Measurements from ENCODE around the gene FGD5. TPM values are rescaled to one million over a fixed set of nuclear protein-coding genes. Genes with fewer than 3 reads are reported as not detected.
"Not testable (repeated sequence)": the region's sequence is repeated elsewhere in the genome, so short reads cannot be mapped to it uniquely, and the experiment has no call there.

The FGD5 gene
- total and polyA plus RNA-seq, 8 donors = 25.4 to 49.4 (median 41.7) TPM

- peaks cover 0 to 28% of the 10 kb centered on the region in 2 donors for H3K36me3 ChIP-seq
- H3K27me3 ChIP-seq = no peaks in the 10 kb centered on the region
- no peaks in the 10 kb centered on the region for H3K4me1 ChIP-seq
- no peak for DNase-seq
- intact Hi-C loops (cut with DNase I) = no loop called here
- TF ChIP-seq, protein P1, sequence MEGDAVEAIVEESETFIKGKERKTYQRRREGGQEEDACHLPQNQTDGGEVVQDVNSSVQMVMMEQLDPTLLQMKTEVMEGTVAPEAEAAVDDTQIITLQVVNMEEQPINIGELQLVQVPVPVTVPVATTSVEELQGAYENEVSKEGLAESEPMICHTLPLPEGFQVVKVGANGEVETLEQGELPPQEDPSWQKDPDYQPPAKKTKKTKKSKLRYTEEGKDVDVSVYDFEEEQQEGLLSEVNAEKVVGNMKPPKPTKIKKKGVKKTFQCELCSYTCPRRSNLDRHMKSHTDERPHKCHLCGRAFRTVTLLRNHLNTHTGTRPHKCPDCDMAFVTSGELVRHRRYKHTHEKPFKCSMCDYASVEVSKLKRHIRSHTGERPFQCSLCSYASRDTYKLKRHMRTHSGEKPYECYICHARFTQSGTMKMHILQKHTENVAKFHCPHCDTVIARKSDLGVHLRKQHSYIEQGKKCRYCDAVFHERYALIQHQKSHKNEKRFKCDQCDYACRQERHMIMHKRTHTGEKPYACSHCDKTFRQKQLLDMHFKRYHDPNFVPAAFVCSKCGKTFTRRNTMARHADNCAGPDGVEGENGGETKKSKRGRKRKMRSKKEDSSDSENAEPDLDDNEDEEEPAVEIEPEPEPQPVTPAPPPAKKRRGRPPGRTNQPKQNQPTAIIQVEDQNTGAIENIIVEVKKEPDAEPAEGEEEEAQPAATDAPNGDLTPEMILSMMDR (IDR thresholded peaks at IDR 0.05) = no peak
- H3K4me3 ChIP-seq = no peak overlapping the region
- H3K9me3 ChIP-seq = no peaks in the 10 kb centered on the region
- no peak for ATAC-seq
- H3K27ac ChIP-seq = no peak overlapping the region
Measured at GRCh38 chr3:14899993-14900618, 81.3 kb downstream of the FGD5 start.

GRCh38 chr3:14900881-14901873 is 82.4 kb downstream of the FGD5 start:
- intact Hi-C loops (cut with DNase I) = no loop called here
- Histone ChIP-seq H3K27me3 (no peaks in the 10 kb centered on the region), H3K36me3 (peaks cover 0 to 28% of the 10 kb centered on the region in 2 donors), H3K9me3 (no peaks in the 10 kb centered on the region), H3K4me1 (no peaks in the 10 kb centered on the region), H3K27ac (no peak overlapping the region), H3K4me3 (no peak overlapping the region)
- no peak for DNase-seq
- no peak for ATAC-seq
- TF ChIP-seq, protein P1 (IDR thresholded peaks at IDR 0.05) = no peak

- Histone ChIP-seq H3K9me3 (no peaks in the 10 kb centered on the region), H3K4me1 (no peaks in the 10 kb centered on the region), H3K27me3 (no peaks in the 10 kb centered on the region), H3K4me3 (no peak overlapping the region), H3K27ac (no peak overlapping the region), H3K36me3 (peaks cover 0 to 24% of the 10 kb centered on the region in 2 donors)
- TF ChIP-seq, protein P1 (IDR thresholded peaks at IDR 0.05) = no peak
- intact Hi-C loops (cut with DNase I) = no loop called here
- DNase-seq = peak in 2 of 4 donors; percentile 89 to 95
- peak; percentile 85 for ATAC-seq
Measured at GRCh38 chr3:14902719-14903118, 84.0 kb downstream of the FGD5 start.

GRCh38 chr3:14903501-14903900 is 84.7 kb downstream of the FGD5 start:
- H3K27me3 ChIP-seq; DNase-seq; H3K9me3 ChIP-seq; intact Hi-C loops (cut with DNase I); H3K27ac ChIP-seq; H3K4me1 ChIP-seq; ATAC-seq; H3K4me3 ChIP-seq: not testable (repeated sequence)
- peaks cover 0 to 16% of the 10 kb centered on the region in 2 donors for H3K36me3 ChIP-seq

DNA sequence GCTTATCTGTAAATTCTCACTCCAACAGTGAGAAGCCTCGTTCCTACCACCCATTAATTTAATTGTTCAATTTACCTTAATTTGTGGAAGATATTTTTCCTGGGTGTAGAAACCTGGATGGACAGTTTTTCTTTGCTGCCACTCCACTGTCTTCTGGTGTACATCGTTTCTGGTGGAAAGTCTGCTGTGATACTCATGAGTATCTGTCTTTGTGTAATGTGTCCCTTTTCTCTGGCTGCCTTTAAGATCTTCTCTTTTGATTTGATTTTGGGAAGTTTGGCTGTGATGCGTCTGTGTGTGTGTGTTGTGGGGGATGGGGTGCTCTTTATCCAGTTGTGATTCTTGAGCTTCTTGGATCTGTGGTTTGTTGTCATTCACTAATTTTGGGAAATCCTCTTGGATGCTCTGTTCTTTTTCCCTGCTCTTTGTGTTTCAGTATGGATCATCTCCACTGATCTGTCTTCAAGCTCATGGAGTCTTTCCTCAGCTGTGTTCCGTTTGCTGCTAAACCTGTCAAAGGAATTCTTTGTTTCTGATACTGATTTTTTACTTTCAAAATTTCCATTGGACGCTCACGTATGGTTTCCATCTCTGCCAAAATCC is 86.4 kb downstream of the FGD5 start:
- DNase-seq = no peak
- Histone ChIP-seq H3K4me1 (no peaks in the 10 kb centered on the region), H3K27ac (no peak overlapping the region), H3K27me3 (no peaks in the 10 kb centered on the region), H3K4me3 (no peak overlapping the region), H3K36me3 (peaks cover 0 to 11% of the 10 kb centered on the region in 2 donors), H3K9me3 (no peaks in the 10 kb centered on the region)
- TF ChIP-seq, protein P1 (IDR thresholded peaks at IDR 0.05) = no peak
- intact Hi-C loops (cut with DNase I) = no loop called here
- ATAC-seq = no peak
